T-helper 17 cell (primary cell): Measurements from ENCODE around the gene ABCB4. TPM values are rescaled to one million over a fixed set of nuclear protein-coding genes. Genes with fewer than 3 reads are reported as not detected.

Experiments used
- ATAC-seq: fragments of 150-1000 bp; cut with Tn5 transposase; 2 replicates; pipeline ENCODE4 v1.10.0; 2021; ENCODE audit warnings: mild to moderate bottlenecking, moderate library complexity
- DNase-seq, 3 donors: peaks; one replicate each; pipeline versions ENCODE4 v3.0.0 to v3.0.0-alpha.2; 2020 to 2021
- H3K9me3 ChIP-seq: one replicate; pipeline ENCODE4 v1.7.0; 2013; ENCODE audit warnings: low read length, mild to moderate bottlenecking; ENCODE audit not compliant: control insufficient read depth, poor library complexity, severe bottlenecking
- H3K27ac Mint-ChIP-seq: one replicate; pipeline ENCODE4 v1.8.0; 2022; ENCODE audit warnings: mild to moderate bottlenecking, moderate library complexity, mixed read lengths
- H3K27me3 Mint-ChIP-seq: one replicate; pipeline ENCODE4 v1.8.0; 2022; ENCODE audit warnings: mixed read lengths
- H3K36me3 Mint-ChIP-seq: one replicate; pipeline ENCODE4 v1.8.0; 2022; ENCODE audit warnings: low read depth, mixed read lengths
- H3K4me1 Mint-ChIP-seq: one replicate; pipeline ENCODE4 v1.8.0; 2022; ENCODE audit warnings: mild to moderate bottlenecking, mixed read lengths
- H3K4me3 Mint-ChIP-seq: one replicate; pipeline ENCODE4 v1.8.0; 2022; ENCODE audit warnings: mild to moderate bottlenecking, moderate library complexity, mixed read lengths
- total RNA-seq, 4 donors: library from RNA in 2 of 4; stranded (reverse) in 2 of 4; gene quantifications; one replicate each; pipeline ENCODE4 v1.2.3 and lab custom pipeline; 2022 to 2026

The ABCB4 gene
- total RNA-seq, 2 donors from 2014 or later: 0.23 to 0.87 TPM

DNA sequence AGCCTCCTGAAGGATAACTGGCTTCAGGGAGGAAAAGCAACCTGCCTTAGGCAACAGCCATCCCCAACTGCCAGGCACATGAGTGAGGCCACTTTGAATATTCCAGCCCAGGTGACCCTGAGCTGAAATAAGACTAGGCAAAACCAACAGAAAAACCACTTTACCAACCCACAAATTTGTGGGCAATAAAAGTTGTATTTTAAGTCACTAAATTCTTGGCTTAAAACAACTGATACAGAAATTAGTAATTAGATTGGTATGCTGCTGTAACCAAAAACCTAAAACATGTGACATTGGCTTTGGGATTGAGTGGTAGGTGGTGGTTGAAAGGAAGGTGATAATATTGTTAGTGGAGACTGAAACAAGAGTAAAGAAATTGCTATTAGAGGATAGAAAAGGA lies 39.9 kb downstream of the ABCB4 start:
- Mint-ChIP-seq H3K27ac (peak overlapping the region; percentile 24), H3K36me3 (no peaks in the 10 kb centered on the region), H3K27me3 (peaks cover 9% of the 10 kb centered on the region), H3K4me3 (no peak overlapping the region), H3K4me1 (no peaks in the 10 kb centered on the region)
- no peaks in the 10 kb centered on the region for H3K9me3 ChIP-seq
- ATAC-seq: no peak
- no peak for DNase-seq

DNA sequence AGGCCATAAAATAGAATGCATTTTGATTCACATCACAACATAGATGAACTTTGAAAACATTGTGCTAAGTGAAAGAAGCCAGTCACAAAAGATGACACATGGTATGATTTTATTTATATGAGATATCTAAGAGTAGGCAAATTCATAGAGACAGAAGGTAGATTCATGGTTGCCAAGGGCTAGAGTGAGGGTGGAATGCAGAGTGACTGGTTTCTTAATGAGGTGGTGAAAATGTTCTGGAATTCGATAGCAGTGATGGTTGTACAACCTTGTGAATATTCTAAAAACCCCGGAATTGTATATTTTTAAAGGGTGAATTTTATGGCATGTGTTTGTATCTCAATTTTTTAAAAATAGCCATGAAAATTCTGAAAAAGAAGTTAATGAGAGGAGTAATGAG lies 42.9 kb downstream of the ABCB4 start:
- peaks cover 21% of the 10 kb centered on the region for H3K27me3 Mint-ChIP-seq

DNA sequence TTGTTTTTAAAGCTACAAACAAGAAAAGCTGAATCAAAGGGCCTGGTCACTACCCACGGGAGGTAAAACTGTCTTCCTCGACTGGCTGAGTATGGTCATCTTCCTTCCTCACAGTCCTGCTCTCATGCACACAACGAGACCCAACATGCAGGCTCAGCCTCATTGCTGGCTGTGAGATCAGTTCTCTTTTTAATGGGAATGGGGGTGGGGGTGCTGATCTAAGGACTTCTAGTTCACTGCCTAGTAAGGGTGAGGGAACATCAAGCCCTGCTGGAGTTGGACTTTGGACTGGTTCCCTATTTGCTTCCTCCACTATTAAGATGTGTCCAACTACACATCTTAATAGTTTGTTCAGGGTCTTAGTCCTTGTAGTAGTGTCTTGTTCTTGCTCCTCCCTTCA lies 48.2 kb downstream of the ABCB4 start:
- DNase-seq (no peak), ATAC-seq (no peak)
- H3K27ac Mint-ChIP-seq: no peak overlapping the region
- no peaks in the 10 kb centered on the region for H3K9me3 ChIP-seq
- no peak overlapping the region for H3K4me3 Mint-ChIP-seq
- H3K36me3 Mint-ChIP-seq: no peaks in the 10 kb centered on the region
- H3K4me1 Mint-ChIP-seq: no peaks in the 10 kb centered on the region
- H3K27me3 Mint-ChIP-seq: peaks cover 33% of the 10 kb centered on the region

More for the DNA sequence above, 42.9 kb downstream of the ABCB4 start:
- no peak overlapping the region for H3K27ac Mint-ChIP-seq
- ATAC-seq: no peak
- no peaks in the 10 kb centered on the region for H3K36me3 Mint-ChIP-seq
- no peak overlapping the region for H3K4me3 Mint-ChIP-seq
- no peak for DNase-seq
- H3K9me3 ChIP-seq: no peaks in the 10 kb centered on the region
- no peaks in the 10 kb centered on the region for H3K4me1 Mint-ChIP-seq

DNA sequence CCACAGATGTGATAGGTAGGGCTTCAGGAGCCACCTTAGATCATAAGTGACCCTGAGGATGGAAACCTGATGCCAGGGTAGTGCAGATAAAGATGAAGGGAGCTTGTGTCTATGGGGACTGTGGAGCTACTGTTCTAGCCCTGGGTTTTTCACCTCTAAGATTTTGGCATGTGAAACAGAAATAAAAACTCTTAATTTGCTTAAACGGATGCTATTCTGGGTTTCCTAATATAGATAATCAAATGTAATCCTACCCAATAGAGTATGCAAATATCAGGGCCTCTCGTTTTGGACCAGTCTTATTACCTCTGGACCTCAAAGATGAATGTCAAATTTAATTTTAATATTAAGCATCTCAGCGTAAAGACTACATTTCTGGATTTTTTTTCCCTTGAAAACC lies 49.3 kb downstream of the ABCB4 start:
- H3K4me3 Mint-ChIP-seq: no peak overlapping the region
- no peak overlapping the region for H3K27ac Mint-ChIP-seq
- no peaks in the 10 kb centered on the region for H3K9me3 ChIP-seq
- ATAC-seq (no peak), DNase-seq (no peak)
- no peaks in the 10 kb centered on the region for H3K4me1 Mint-ChIP-seq
- H3K36me3 Mint-ChIP-seq: no peaks in the 10 kb centered on the region
- peaks cover 31% of the 10 kb centered on the region for H3K27me3 Mint-ChIP-seq

DNA sequence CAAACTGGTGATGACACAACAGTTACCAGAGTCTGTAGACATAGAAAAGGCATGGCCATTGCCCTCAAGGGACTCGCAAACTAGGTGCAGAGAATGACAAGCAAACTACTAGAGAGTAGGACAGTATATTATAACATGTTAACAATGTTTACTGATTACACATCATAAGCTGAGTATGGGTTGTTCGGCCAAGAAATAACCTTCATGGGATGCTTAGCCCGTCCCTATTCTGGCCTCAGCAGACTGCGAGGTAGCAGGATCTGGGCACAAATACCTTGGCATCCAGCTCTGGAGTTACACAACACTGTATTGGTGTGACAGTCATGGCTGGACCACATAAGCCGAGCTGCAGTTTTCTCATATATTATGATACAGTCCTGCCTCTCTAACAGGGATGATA lies 51.4 kb downstream of the ABCB4 start:
- no peak for ATAC-seq
- DNase-seq: no peak
- Mint-ChIP-seq H3K4me3 (no peak overlapping the region), H3K27me3 (peaks cover 30% of the 10 kb centered on the region), H3K4me1 (no peaks in the 10 kb centered on the region), H3K36me3 (no peaks in the 10 kb centered on the region), H3K27ac (no peak overlapping the region)
- no peaks in the 10 kb centered on the region for H3K9me3 ChIP-seq

DNA sequence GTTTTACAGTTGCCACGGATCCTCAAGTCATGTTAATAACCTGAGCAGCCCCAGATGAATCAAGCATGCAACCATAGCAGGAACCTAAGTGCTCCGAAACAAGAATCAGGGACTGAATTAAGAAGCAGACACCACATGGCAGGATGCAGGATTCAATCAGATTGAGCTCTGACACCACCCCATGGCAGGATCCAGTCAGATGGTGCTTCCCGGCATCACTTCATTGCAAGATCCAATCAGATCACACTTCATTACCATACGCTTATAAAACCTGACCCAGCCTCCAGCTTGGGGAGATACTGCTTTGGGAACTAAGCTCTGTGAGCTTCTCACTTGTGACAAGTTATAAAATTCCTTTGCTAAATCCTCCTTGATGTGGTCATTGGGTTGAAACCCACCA lies 55.3 kb downstream of the ABCB4 start:
- no peaks in the 10 kb centered on the region for H3K9me3 ChIP-seq
- H3K4me1 Mint-ChIP-seq: no peaks in the 10 kb centered on the region
- no peak overlapping the region for H3K4me3 Mint-ChIP-seq
- H3K36me3 Mint-ChIP-seq: no peaks in the 10 kb centered on the region
- peaks cover 24% of the 10 kb centered on the region for H3K27me3 Mint-ChIP-seq
- H3K27ac Mint-ChIP-seq: no peak overlapping the region
- ATAC-seq (no peak), DNase-seq (no peak)

DNA sequence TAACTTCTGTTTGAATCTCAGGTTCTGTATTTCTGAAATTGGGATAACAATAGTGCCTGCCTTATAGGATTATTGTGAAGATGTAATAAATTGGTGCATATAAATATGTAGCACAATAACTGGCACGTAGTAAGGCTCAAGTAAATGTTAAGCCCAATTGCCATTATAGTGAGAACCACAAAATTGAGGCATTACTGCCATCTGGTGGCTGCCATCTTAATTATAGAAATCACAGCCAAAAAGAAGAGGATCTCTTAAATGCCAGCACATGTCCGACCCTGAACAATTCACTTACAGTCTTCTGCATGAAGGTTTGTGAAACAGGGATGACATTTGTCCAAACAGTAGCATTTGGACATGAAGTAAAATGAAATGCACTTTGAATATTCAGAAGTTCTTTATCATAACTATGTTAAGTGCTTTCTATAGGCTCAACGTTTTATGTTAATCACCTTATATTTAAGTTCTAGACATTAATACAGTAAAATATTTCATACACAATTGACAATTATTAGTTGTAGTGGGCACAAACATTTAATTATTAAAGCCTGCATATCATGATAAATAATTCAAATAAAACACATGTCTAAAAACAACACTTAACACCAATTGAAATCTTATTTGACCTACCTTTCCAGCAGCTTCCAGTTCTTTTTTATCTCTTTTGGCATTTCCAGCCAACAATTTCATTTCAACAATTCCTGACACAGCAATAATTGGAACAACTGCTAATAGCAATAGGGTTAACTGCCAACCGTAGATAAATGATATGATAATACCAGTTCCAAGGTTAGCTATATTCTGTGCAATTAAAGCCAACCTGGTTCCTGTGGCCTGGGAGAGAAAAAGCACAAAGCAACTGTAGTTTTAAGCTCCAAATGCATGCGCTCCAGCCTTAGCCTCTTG lies 58.5 kb downstream of the ABCB4 start:
- ATAC-seq (peak; percentile 78), DNase-seq (peak; percentile 16 to 62 (median 28))
- Mint-ChIP-seq H3K4me3 (no peak overlapping the region), H3K4me1 (no peaks in the 10 kb centered on the region), H3K27ac (no peak overlapping the region), H3K27me3 (peaks cover 15% of the 10 kb centered on the region), H3K36me3 (no peaks in the 10 kb centered on the region)
- no peaks in the 10 kb centered on the region for H3K9me3 ChIP-seq

DNA sequence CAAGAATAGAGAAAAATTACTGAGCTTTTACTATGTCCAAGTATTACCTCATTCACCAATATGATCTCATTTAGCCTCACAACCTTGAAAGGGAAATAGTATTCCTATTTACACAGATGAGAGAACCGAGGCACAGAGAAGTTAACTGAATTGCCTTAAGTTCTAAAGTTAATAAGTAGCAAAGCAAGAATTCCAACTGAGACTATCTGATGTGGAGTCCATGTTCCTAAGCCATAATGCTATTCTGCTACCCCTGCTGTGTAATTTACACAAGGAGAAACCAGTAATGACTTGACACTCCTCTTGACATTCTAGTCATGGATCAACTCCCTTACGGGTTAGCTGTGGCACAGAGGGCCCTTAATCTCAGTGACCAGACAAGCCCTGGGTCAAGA lies 60.7 kb downstream of the ABCB4 start:
- ATAC-seq: no peak
- H3K27ac Mint-ChIP-seq: no peak overlapping the region
- H3K4me3 Mint-ChIP-seq: no peak overlapping the region
- no peaks in the 10 kb centered on the region for H3K9me3 ChIP-seq
- H3K36me3 Mint-ChIP-seq: no peaks in the 10 kb centered on the region
- H3K27me3 Mint-ChIP-seq: peaks cover 9% of the 10 kb centered on the region
- no peaks in the 10 kb centered on the region for H3K4me1 Mint-ChIP-seq
- no peak for DNase-seq

DNA sequence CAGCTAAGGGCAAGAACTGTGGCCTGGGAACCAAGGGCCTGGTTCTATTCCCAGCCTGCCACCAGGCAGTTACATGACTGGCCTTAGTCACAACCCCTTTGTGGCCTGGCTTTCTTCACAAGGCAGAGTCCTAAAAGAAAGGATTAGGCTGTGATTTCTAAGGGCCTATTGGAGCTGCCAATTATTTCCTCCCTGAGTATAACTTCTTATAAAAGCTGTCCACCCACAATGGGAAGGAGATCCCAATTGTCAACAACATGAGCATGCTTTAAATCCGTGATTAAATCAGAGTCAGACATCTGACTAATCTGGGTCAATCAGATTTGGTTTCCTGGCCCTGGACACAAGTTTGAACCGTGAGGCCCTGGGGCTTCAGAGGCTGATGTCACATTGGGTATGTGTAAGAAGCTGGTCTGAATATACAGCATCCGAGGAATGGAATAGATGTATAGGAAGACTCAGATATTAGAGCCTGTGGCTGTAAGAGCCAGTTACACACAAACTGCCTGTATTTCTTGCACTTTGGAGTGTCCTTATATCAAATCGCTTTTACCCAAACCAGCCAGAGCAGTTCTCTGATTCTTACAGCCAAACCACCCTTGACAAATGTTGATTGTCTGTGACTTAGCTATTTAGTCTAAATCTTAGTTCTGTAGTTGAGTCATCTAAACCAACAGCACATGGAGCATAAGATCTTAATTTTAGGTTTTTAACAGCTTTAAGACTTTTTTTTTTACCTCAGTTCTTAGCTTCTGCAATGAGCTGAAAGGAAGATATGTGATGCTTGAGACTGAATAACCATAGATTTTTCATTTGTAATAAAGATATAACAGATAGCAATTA lies 61.3 kb downstream of the ABCB4 start:
- no peak overlapping the region for H3K4me3 Mint-ChIP-seq
- no peaks in the 10 kb centered on the region for H3K4me1 Mint-ChIP-seq
- no peaks in the 10 kb centered on the region for H3K9me3 ChIP-seq
- ATAC-seq: no peak
- no peaks in the 10 kb centered on the region for H3K36me3 Mint-ChIP-seq
- DNase-seq: no peak
- H3K27me3 Mint-ChIP-seq: peaks cover 9% of the 10 kb centered on the region
- H3K27ac Mint-ChIP-seq: no peak overlapping the region

DNA sequence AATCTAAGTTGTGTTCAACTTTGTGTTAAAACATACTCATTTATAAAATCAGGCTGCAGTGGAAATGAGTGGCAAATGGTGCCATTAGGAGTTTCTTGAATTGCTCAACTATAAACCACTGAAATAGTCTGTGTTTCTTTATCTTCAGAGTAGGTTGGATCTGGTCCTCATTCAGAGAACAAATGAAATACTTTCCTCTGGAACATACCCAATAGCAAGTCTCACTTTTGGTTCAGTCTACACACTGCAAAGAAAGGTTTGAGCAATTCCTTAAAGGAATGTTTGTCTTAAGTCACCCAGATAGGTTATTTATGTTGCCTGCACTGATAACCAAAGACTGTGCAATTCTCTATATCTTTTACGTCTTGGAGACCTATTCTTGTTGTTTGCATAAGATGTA lies 62.5 kb downstream of the ABCB4 start:
- DNase-seq (no peak), ATAC-seq (no peak)
- Mint-ChIP-seq H3K27me3 (peaks cover 7% of the 10 kb centered on the region), H3K4me1 (no peaks in the 10 kb centered on the region), H3K4me3 (no peak overlapping the region), H3K27ac (no peak overlapping the region), H3K36me3 (no peaks in the 10 kb centered on the region)
- no peaks in the 10 kb centered on the region for H3K9me3 ChIP-seq

DNA sequence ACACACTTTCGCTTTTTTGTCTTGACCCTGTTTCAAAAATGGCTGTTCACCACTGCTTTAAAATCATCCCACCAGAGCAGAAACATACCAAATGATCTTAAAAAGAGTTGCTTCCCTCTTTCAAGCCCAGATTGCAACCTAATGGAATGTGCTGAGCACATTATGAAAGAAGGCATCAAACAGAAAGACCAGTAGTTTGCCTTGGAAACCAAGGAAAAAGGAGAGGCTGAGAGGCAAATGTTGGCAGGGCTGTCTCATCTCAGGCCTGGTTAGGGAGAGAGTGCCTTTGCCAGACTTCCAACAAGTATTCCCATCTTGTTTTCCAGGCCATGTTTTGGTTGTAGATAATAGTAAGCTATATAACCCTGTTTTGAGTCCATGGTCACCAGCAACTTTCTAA lies 64.3 kb downstream of the ABCB4 start:
- H3K4me3 Mint-ChIP-seq: no peak overlapping the region
- ATAC-seq (no peak), DNase-seq (no peak)
- peaks cover 2% of the 10 kb centered on the region for H3K36me3 Mint-ChIP-seq
- H3K27ac Mint-ChIP-seq: no peak overlapping the region
- H3K27me3 Mint-ChIP-seq: no peaks in the 10 kb centered on the region
- no peaks in the 10 kb centered on the region for H3K4me1 Mint-ChIP-seq
- no peaks in the 10 kb centered on the region for H3K9me3 ChIP-seq

DNA sequence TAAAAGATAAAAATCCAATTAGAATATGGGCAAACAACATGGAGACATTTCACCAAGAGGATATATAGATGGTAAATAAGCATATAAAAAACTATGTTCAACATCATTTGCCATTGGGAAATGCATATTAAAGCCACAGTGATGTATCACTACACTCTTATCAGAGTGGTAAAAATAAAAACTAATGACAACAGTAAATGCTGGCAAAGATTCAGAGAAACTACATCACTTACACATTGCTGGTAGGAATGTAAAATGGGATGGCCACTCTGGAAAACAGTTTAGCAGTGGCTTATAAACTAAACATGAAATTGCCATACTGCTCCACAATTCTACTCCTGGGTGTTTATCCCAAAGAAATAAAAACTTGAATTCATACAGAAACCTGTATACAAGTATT lies 70.8 kb downstream of the ABCB4 start:
- H3K4me3 Mint-ChIP-seq: no peak overlapping the region
- no peaks in the 10 kb centered on the region for H3K27me3 Mint-ChIP-seq
- H3K36me3 Mint-ChIP-seq: peaks cover 7% of the 10 kb centered on the region
- peaks cover 3% of the 10 kb centered on the region for H3K4me1 Mint-ChIP-seq
- ATAC-seq: no peak
- H3K27ac Mint-ChIP-seq: no peak overlapping the region
- no peaks in the 10 kb centered on the region for H3K9me3 ChIP-seq
- no peak for DNase-seq

DNA sequence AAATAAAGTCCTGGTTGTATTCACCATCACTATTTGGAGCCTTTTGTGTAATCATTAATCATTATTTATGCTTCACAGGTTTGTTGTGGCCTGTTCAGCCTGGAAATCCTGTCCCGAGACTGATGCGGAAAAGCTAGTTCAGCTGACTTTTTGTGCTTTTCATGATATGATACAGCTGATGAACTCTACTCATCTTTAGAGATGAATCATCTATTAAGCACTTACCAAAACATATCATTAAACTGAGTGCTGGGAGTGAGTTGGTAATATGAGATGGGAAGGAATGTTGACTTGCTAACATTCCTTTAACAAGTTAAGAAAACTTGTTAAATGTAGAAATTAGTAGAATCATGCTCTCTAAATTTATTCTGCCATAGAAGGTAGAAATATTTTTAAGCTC lies 77.0 kb downstream of the ABCB4 start:
- ATAC-seq (no peak), DNase-seq (no peak)
- H3K4me3 Mint-ChIP-seq: no peak overlapping the region
- H3K4me1 Mint-ChIP-seq: peaks cover 4% of the 10 kb centered on the region
- no peak overlapping the region for H3K27ac Mint-ChIP-seq
- H3K9me3 ChIP-seq: no peaks in the 10 kb centered on the region
- peaks cover 11% of the 10 kb centered on the region for H3K36me3 Mint-ChIP-seq
- H3K27me3 Mint-ChIP-seq: no peaks in the 10 kb centered on the region
